MM.1S (cell line): ENCODE data around the gene IL26.

Experiments used
- DNase-seq: peaks from one replicate; pipeline ENCODE4 v3.0.0-alpha.2; 2015
- H2AFZ ChIP-seq: fragments of 300-600 bp; sonication (generic); 2 replicates; pipeline ENCODE4 v1.6.0; 2016; ENCODE audit warnings: antibody characterized with exemption, low read length
- H3F3A ChIP-seq: fragments of 300-600 bp; sonication (generic); 2 replicates; pipeline ENCODE4 v1.6.1; 2016; ENCODE audit warnings: mild to moderate bottlenecking, antibody characterized with exemption, low read length, moderate library complexity, mixed read lengths; ENCODE audit not compliant: insufficient read depth
- H3K27ac ChIP-seq: fragments of 300-600 bp; sonication (generic); 2 replicates; pipeline ENCODE4 v1.5.1; 2016; ENCODE audit warnings: mild to moderate bottlenecking, low read length
- H3K27me3 ChIP-seq: fragments of 300-600 bp; sonication (generic); replicated peaks from 2 replicates; pipeline ENCODE4 v1.6.0; 2016; ENCODE audit warnings: low read length; ENCODE audit not compliant: insufficient read depth
- H3K36me3 ChIP-seq: fragments of 300-600 bp; sonication (generic); replicated peaks from 2 replicates; pipeline ENCODE4 v1.6.1; 2016; ENCODE audit warnings: mild to moderate bottlenecking, low read length, mixed read lengths; ENCODE audit not compliant: insufficient read depth
- H3K4me1 ChIP-seq: fragments of 300-600 bp; sonication (generic); 2 replicates; pipeline ENCODE4 v1.6.1; 2016; ENCODE audit warnings: low read length, mixed read lengths
- H3K4me2 ChIP-seq: fragments of 300-600 bp; sonication (generic); 2 replicates; pipeline ENCODE4 v1.6.0; 2016; ENCODE audit warnings: low read depth, low read length
- H3K4me3 ChIP-seq: fragments of 300-600 bp; sonication (generic); 2 replicates; pipeline ENCODE4 v1.5.1; 2016; ENCODE audit warnings: low read length, mixed read lengths
- H3K79me2 ChIP-seq: fragments of 300-600 bp; sonication (generic); 2 replicates; pipeline ENCODE4 v1.6.1; 2016; ENCODE audit warnings: mixed run types, low read length, mixed read lengths
- H3K9ac ChIP-seq: fragments of 300-600 bp; sonication (generic); 2 replicates; pipeline ENCODE4 v1.6.1; 2016; ENCODE audit warnings: low read length, mixed read lengths
- H3K9me2 ChIP-seq: fragments of 300-600 bp; sonication (generic); replicated peaks from 2 replicates; pipeline ENCODE4 v1.6.1; 2016; ENCODE audit warnings: mild to moderate bottlenecking, low read length, mixed read lengths; ENCODE audit not compliant: insufficient read depth
- H3K9me3 ChIP-seq: fragments of 300-600 bp; sonication (generic); replicated peaks from 2 replicates; pipeline ENCODE4 v1.6.1; 2016; ENCODE audit warnings: mild to moderate bottlenecking, low read length, mixed read lengths; ENCODE audit not compliant: insufficient read depth
- H4K20me1 ChIP-seq: fragments of 300-600 bp; sonication (generic); 2 replicates; pipeline ENCODE4 v1.6.1; 2016; ENCODE audit warnings: mild to moderate bottlenecking, low read length, moderate library complexity, mixed read lengths; ENCODE audit not compliant: insufficient read depth
- CTCF ChIP-seq: fragments of 300-600 bp; sonication (generic); IDR thresholded peaks from 2 replicates; pipeline ENCODE4 v1.5.1; 2016; ENCODE audit warnings: antibody characterized with exemption, low read length, mixed read lengths
- EZH2 ChIP-seq: fragments of 300-600 bp; sonication (generic); optimal IDR thresholded peaks from 2 replicates; pipeline ENCODE3; 2017; ENCODE audit warnings: low read depth, mild to moderate bottlenecking, antibody characterized with exemption, low read length, mixed read lengths
- EZH2phosphoT487 ChIP-seq: fragments of 300-600 bp; sonication (generic); IDR thresholded peaks from 2 replicates; pipeline ENCODE4 v1.6.1; 2018; ENCODE audit warnings: antibody characterized with exemption, low read length

Gene IL26

GRCh38 chr12:68159681-68160304 lies 65.8 kb downstream of the IL26 start, which contains the start of gene IFNG:
TSS of gene IFNG (minus strand) at chr12:68159740. CDS start at chr12:68159615, 125 bp downstream.
- H3K4me1 ChIP-seq: peaks cover 4% of the 10 kb centered on the region; the same call in 1 of the 2 replicates

GRCh38 chr12:68158432-68158831 lies 67.2 kb downstream of the IL26 start:
- Histone ChIP-seq H3K9me3 (no peaks in the 10 kb centered on the region), H3K27me3 (no peaks in the 10 kb centered on the region), H3K9ac (no peak overlapping the region), H2AFZ (no peak overlapping the region), H3K4me1 (peaks cover 4% of the 10 kb centered on the region; the same call in 1 of the 2 replicates), H3K4me2 (no peak overlapping the region), H3K79me2 (no peaks in the 10 kb centered on the region), H3K27ac (no peak overlapping the region), H4K20me1 (no peaks in the 10 kb centered on the region), H3K4me3 (no peak overlapping the region), H3F3A (no peaks in the 10 kb centered on the region), H3K36me3 (no peaks in the 10 kb centered on the region), H3K9me2 (no peaks in the 10 kb centered on the region)
- DNase-seq: peak; percentile 30
- TF ChIP-seq EZH2 (no peak), CTCF (peak; percentile 43), EZH2phosphoT487 (no peak)

More at GRCh38 chr12:68159681-68160304, 65.8 kb downstream of the IL26 start, which contains the start of gene IFNG:
- Histone ChIP-seq H3K27ac (no peak within 1 kb of the TSS), H3K4me3 (no peak within 1 kb of the TSS), H3K79me2 (no peaks in the 10 kb centered on the region), H3K9me2 (no peaks in the 10 kb centered on the region), H3K27me3 (no peaks in the 10 kb centered on the region), H2AFZ (no peak within 1 kb of the TSS), H3K9me3 (no peaks in the 10 kb centered on the region), H3K4me2 (no peak within 1 kb of the TSS), H3K36me3 (no peaks in the 10 kb centered on the region), H4K20me1 (no peaks in the 10 kb centered on the region), H3K9ac (no peak within 1 kb of the TSS), H3F3A (no peaks in the 10 kb centered on the region)
- TF ChIP-seq EZH2 (no peak), CTCF (no peak), EZH2phosphoT487 (no peak)
- DNase-seq: peak; percentile 31

- Histone ChIP-seq H3K4me2 (no peak overlapping the region), H3K4me3 (no peak overlapping the region), H3K36me3 (no peaks in the 10 kb centered on the region), H3K4me1 (peaks cover 4% of the 10 kb centered on the region; the same call in 1 of the 2 replicates), H3K79me2 (no peaks in the 10 kb centered on the region), H3K27ac (no peak overlapping the region), H3K9ac (no peak overlapping the region), H2AFZ (no peak overlapping the region), H4K20me1 (no peaks in the 10 kb centered on the region), H3K9me2 (no peaks in the 10 kb centered on the region), H3F3A (no peaks in the 10 kb centered on the region), H3K9me3 (no peaks in the 10 kb centered on the region), H3K27me3 (no peaks in the 10 kb centered on the region)
- TF ChIP-seq EZH2 (no peak), CTCF (no peak), EZH2phosphoT487 (no peak)
- no peak for DNase-seq
These were observed 68.2 kb downstream of the IL26 start for GRCh38 chr12:68157380-68157779.
